WTC11 (cell line): ENCODE data around the gene KDM4B. TPM values are rescaled to one million over a fixed set of nuclear protein-coding genes. Genes with fewer than 3 reads are reported as not detected.
A peak's percentile ranks its signal among the peaks of the same experiment; 100 is the strongest.

Source experiments
- ATAC-seq: fragments of 200-7000 bp; cut with Tn5 transposase; 2 replicates; pipeline ENCODE4 v1.10.0; 2021; ENCODE audit warnings: mild to moderate bottlenecking, moderate library complexity
- CTCF ChIA-PET: fragments of 300-600 bp; sonication (Branson Sonifier 250); formaldehyde crosslinking; loops from one replicate; lab custom pipeline; 2021; ENCODE audit warnings: antibody characterized with exemption; lab: Charles Lee
- POLR2A ChIA-PET: fragments of 350-600 bp; sonication (Branson Sonifier 250); formaldehyde crosslinking; loops from one replicate; lab custom pipeline; 2021; ENCODE audit warnings: antibody characterized with exemption; lab: Charles Lee
- DNase-seq: peaks from one replicate; pipeline ENCODE4 v3.0.0; 2021; ENCODE audit warnings: low spot score
- H3K27ac Mint-ChIP-seq: 2 replicates; pipeline ENCODE4 v1.8.0; 2021; ENCODE audit warnings: mixed read lengths
- H3K27me3 Mint-ChIP-seq: 2 replicates; pipeline ENCODE4 v1.8.0; 2021; ENCODE audit warnings: low read depth, mild to moderate bottlenecking, moderate library complexity, mixed read lengths
- H3K36me3 Mint-ChIP-seq: 2 replicates; pipeline ENCODE4 v1.8.0; 2021; ENCODE audit warnings: mixed read lengths
- H3K4me1 Mint-ChIP-seq: 2 replicates; pipeline ENCODE4 v1.8.0; 2022; ENCODE audit warnings: mixed read lengths
- H3K4me3 Mint-ChIP-seq: 2 replicates; pipeline ENCODE4 v1.8.0; 2021; ENCODE audit warnings: mild to moderate bottlenecking, moderate library complexity, mixed read lengths
- H3K9me3 Mint-ChIP-seq: 2 replicates; pipeline ENCODE4 v1.8.0; 2021; ENCODE audit warnings: mixed read lengths
- CREB1 ChIP-seq: sonication (generic); formaldehyde crosslinking; IDR thresholded peaks from 2 replicates; pipeline ENCODE4 v1.8.0; 2023; ENCODE audit warnings: mild to moderate bottlenecking, missing genetic modification reagents
- CREM ChIP-seq: sonication (generic); formaldehyde crosslinking; IDR thresholded peaks from 2 replicates; pipeline ENCODE4 v1.8.1; 2022; ENCODE audit warnings: mild to moderate bottlenecking, missing genetic modification reagents, moderate library complexity
- ELF4 ChIP-seq: sonication (generic); formaldehyde crosslinking; IDR thresholded peaks from 2 replicates; pipeline ENCODE4 v1.8.1; 2022; ENCODE audit warnings: low read depth, mild to moderate bottlenecking, moderate library complexity, missing genetic modification reagents
- GRHL2 ChIP-seq: fragments of 250-450 bp; sonication (Bioruptor Pico); IDR thresholded peaks from 2 replicates; pipeline ENCODE4 v1.8.0; 2022; ENCODE audit warnings: mild to moderate bottlenecking, moderate library complexity; ENCODE audit not compliant: insufficient replicate concordance, severe bottlenecking
- IRF2 ChIP-seq: sonication (generic); formaldehyde crosslinking; IDR thresholded peaks from 2 replicates; pipeline ENCODE4 v1.8.0; 2022; ENCODE audit warnings: low read depth, missing genetic modification reagents, borderline replicate concordance
- MAX ChIP-seq: sonication (generic); formaldehyde crosslinking; IDR thresholded peaks from 2 replicates; pipeline ENCODE4 v1.8.0; 2022; ENCODE audit warnings: mild to moderate bottlenecking, missing genetic modification reagents
- NR1H2 ChIP-seq: sonication (generic); formaldehyde crosslinking; IDR thresholded peaks from 2 replicates; pipeline ENCODE4 v1.9.0; 2021; ENCODE audit warnings: mild to moderate bottlenecking, moderate library complexity, missing genetic modification reagents
- SOX15 ChIP-seq: fragments of 250-450 bp; sonication (Bioruptor Pico); IDR thresholded peaks from 2 replicates; pipeline ENCODE4 v1.9.0; 2021; ENCODE audit warnings: mild to moderate bottlenecking
- TEAD4 ChIP-seq: sonication (generic); formaldehyde crosslinking; IDR thresholded peaks from 2 replicates; pipeline ENCODE4 v1.8.0; 2022; ENCODE audit warnings: mild to moderate bottlenecking, missing genetic modification reagents
- ZNF263 ChIP-seq: sonication (generic); formaldehyde crosslinking; IDR thresholded peaks from 2 replicates; pipeline ENCODE4 v1.8.1; 2022; ENCODE audit warnings: low read depth, mild to moderate bottlenecking, moderate library complexity, missing genetic modification reagents
- ZNF281 ChIP-seq: sonication (generic); formaldehyde crosslinking; IDR thresholded peaks from 2 replicates; pipeline ENCODE4 v1.8.0; 2023; ENCODE audit warnings: mild to moderate bottlenecking, missing genetic modification reagents
- ZNF423 ChIP-seq: fragments of 250-450 bp; sonication (Bioruptor Pico); IDR thresholded peaks from 2 replicates; pipeline ENCODE4 v2.1.2; 2022; ENCODE audit warnings: mild to moderate bottlenecking, moderate library complexity
- total RNA-seq: library from RNA; stranded (reverse); gene quantifications from 3 replicates; pipeline ENCODE4 v1.2.3, GENCODE V29; 2021
- TF ChIP-seq, protein P1 (sequence below): sonication (generic); formaldehyde crosslinking; IDR thresholded peaks from 2 replicates; pipeline ENCODE4 v1.8.0; 2023; ENCODE audit warnings: missing genetic modification reagents, mild to moderate bottlenecking, borderline replicate concordance
- TF ChIP-seq, protein P2 (sequence below): sonication (generic); formaldehyde crosslinking; IDR thresholded peaks from 2 replicates; pipeline ENCODE4 v1.8.1; 2022; ENCODE audit warnings: low read depth, missing genetic modification reagents, borderline replicate concordance
- TF ChIP-seq, protein P3 (sequence below): fragments of 250-450 bp; sonication (Bioruptor Pico); conservative IDR thresholded peaks from 2 replicates; pipeline ENCODE4 v1.9.0; 2021; ENCODE audit warnings: mild to moderate bottlenecking
- TF ChIP-seq, protein P4 (sequence below): sonication (generic); formaldehyde crosslinking; IDR thresholded peaks from 2 replicates; pipeline ENCODE4 v1.8.0; 2022; ENCODE audit warnings: missing genetic modification reagents

KDM4B gene
- total RNA-seq, 1 experiment from 2014 or later, result 43.2 TPM

GRCh38 chr19:4968462-4969291, at the start of gene KDM4B (continued):
- no peak for TF ChIP-seq ZNF281
- peak; percentile 68; the same call in 1 of the 2 replicates for TF ChIP-seq MAX (CRISPR knock-in tag)
- no peak for TF ChIP-seq ZNF263
- TF ChIP-seq, protein P1, sequence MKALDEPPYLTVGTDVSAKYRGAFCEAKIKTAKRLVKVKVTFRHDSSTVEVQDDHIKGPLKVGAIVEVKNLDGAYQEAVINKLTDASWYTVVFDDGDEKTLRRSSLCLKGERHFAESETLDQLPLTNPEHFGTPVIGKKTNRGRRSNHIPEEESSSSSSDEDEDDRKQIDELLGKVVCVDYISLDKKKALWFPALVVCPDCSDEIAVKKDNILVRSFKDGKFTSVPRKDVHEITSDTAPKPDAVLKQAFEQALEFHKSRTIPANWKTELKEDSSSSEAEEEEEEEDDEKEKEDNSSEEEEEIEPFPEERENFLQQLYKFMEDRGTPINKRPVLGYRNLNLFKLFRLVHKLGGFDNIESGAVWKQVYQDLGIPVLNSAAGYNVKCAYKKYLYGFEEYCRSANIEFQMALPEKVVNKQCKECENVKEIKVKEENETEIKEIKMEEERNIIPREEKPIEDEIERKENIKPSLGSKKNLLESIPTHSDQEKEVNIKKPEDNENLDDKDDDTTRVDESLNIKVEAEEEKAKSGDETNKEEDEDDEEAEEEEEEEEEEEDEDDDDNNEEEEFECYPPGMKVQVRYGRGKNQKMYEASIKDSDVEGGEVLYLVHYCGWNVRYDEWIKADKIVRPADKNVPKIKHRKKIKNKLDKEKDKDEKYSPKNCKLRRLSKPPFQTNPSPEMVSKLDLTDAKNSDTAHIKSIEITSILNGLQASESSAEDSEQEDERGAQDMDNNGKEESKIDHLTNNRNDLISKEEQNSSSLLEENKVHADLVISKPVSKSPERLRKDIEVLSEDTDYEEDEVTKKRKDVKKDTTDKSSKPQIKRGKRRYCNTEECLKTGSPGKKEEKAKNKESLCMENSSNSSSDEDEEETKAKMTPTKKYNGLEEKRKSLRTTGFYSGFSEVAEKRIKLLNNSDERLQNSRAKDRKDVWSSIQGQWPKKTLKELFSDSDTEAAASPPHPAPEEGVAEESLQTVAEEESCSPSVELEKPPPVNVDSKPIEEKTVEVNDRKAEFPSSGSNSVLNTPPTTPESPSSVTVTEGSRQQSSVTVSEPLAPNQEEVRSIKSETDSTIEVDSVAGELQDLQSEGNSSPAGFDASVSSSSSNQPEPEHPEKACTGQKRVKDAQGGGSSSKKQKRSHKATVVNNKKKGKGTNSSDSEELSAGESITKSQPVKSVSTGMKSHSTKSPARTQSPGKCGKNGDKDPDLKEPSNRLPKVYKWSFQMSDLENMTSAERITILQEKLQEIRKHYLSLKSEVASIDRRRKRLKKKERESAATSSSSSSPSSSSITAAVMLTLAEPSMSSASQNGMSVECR (CRISPR knock-in tag), result no peak
- no peak for TF ChIP-seq TEAD4 (CRISPR knock-in tag)
- TF ChIP-seq, all 79 proteins: peak for 10

GRCh38 chr19:4922530-4923275, 46.2 kb upstream of the KDM4B start:
- ATAC-seq (no peak), DNase-seq (no peak)
- Mint-ChIP-seq H3K27ac (no peak overlapping the region), H3K4me3 (no peak overlapping the region), H3K4me1 (peaks cover 4% of the 10 kb centered on the region), H3K9me3 (no peaks in the 10 kb centered on the region), H3K36me3 (peaks cover 15% of the 10 kb centered on the region), H3K27me3 (no peaks in the 10 kb centered on the region)
- CTCF ChIA-PET, result interaction anchor here (0.6 to 1.2 kb wide), 2 partner anchors 109 to 111 kb away, joined by 3 read pairs; no protein-coding TSS in a partner anchor
- POLR2A ChIA-PET, result interaction anchor here (0.6 to 1.0 kb wide), 2 partner anchors 9 to 120 kb away, joined by 3 to 4 read pairs; no protein-coding TSS in a partner anchor
- no peak for TF ChIP-seq ZNF423
- TF ChIP-seq, protein P2, sequence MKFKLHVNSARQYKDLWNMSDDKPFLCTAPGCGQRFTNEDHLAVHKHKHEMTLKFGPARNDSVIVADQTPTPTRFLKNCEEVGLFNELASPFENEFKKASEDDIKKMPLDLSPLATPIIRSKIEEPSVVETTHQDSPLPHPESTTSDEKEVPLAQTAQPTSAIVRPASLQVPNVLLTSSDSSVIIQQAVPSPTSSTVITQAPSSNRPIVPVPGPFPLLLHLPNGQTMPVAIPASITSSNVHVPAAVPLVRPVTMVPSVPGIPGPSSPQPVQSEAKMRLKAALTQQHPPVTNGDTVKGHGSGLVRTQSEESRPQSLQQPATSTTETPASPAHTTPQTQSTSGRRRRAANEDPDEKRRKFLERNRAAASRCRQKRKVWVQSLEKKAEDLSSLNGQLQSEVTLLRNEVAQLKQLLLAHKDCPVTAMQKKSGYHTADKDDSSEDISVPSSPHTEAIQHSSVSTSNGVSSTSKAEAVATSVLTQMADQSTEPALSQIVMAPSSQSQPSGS, result no peak
- no peak for TF ChIP-seq CREB1 (CRISPR knock-in tag)
- TF ChIP-seq, protein P3, sequence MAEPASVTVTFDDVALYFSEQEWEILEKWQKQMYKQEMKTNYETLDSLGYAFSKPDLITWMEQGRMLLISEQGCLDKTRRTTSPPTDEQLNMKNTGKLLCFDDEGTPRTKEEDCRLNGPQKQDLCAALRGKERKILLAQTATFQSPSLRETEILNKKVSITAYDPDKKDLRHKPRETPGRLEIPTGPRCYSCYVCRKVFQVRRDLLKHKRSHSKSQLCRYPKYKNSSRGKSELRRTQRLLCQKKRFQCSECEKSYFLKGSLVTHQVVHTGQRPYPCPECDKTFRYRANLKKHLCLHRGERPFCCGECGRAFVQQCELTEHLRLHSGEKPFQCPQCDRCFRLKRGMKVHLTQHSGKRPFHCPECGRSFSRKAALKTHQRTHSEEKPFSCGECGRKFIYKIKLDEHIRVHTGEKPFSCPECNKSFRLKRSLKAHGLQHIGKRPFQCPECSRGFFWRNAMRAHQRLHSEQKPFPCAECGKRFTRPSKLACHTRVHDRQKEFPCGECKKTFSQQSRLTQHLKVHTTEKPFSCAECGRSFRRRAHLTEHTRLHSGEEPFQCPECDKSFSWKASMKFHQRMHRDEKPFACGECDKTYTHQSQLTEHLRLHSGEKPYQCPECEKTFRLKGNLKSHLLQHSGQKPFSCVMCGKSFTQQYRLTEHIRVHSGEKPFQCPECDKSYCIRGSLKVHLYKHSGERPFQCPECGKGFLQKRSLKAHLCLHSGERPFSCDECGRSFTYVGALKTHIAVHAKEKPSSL, result no peak
- no peak for TF ChIP-seq SOX15
- no peak for TF ChIP-seq IRF2 (CRISPR knock-in tag)
- TF ChIP-seq, protein P4, sequence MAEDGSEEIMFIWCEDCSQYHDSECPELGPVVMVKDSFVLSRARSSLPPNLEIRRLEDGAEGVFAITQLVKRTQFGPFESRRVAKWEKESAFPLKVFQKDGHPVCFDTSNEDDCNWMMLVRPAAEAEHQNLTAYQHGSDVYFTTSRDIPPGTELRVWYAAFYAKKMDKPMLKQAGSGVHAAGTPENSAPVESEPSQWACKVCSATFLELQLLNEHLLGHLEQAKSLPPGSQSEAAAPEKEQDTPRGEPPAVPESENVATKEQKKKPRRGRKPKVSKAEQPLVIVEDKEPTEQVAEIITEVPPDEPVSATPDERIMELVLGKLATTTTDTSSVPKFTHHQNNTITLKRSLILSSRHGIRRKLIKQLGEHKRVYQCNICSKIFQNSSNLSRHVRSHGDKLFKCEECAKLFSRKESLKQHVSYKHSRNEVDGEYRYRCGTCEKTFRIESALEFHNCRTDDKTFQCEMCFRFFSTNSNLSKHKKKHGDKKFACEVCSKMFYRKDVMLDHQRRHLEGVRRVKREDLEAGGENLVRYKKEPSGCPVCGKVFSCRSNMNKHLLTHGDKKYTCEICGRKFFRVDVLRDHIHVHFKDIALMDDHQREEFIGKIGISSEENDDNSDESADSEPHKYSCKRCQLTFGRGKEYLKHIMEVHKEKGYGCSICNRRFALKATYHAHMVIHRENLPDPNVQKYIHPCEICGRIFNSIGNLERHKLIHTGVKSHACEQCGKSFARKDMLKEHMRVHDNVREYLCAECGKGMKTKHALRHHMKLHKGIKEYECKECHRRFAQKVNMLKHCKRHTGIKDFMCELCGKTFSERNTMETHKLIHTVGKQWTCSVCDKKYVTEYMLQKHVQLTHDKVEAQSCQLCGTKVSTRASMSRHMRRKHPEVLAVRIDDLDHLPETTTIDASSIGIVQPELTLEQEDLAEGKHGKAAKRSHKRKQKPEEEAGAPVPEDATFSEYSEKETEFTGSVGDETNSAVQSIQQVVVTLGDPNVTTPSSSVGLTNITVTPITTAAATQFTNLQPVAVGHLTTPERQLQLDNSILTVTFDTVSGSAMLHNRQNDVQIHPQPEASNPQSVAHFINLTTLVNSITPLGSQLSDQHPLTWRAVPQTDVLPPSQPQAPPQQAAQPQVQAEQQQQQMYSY (CRISPR knock-in tag), result no peak
- no peak for TF ChIP-seq CREM (CRISPR knock-in tag)
- TF ChIP-seq NR1H2 (CRISPR knock-in tag), result no peak
- TF ChIP-seq ELF4 (CRISPR knock-in tag), result no peak
- TF ChIP-seq GRHL2 (CRISPR knock-in tag), result no peak
